NCI-H446 (cell line): ENCODE results near the gene SLC12A2.

Source experiments
- DNase-seq, 2 experiments: peaks; one replicate each; lab custom pipeline; 2025; lab: John Stamatoyannopoulos, UW

Gene SLC12A2

DNA sequence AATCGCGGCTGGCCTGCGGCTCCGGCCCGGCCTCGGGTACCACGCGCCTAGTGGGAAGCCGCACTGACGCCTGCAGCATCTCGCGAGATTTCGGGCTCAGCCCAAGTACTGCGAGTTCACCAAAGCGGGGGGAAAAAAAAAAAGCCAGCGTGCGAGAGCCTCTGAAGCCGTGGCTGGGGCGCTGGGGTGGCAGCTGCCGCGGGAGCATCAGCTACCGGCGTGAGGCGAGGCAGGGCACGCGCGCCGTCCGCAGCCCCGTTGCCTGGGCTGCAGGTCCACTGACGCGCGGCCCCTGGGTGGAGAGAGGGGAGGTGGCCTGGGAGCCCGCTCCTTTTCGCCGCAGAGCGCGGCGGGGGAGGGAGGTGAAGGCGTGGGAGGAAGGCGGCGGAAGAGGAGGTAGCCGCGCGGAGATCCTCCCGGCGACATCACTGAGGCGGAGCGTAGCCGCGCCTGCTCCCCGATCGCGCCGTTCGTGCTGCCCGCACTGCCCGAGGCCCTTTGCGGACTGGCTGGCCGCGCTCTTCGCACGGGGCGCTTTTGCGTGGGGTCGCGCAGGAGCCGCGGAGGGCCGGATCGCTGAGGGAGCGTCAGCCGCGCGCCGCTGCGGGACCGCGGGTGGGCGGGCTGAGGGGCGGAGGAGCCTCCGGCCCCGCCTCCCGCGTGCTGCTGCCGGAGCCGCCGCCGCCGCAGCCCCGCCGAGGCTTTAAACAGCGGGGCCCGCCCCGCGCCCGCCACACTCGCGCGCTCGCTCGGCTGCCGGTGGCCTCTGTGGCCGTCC, at the start of gene SLC12A2:
SLC12A2 (plus strand) TSS at position 734 of the 778 bp plus-strand sequence. CDS start 189 bp downstream, outside the sequence.
- peak; percentile 89 to 94 for DNase-seq

DNA sequence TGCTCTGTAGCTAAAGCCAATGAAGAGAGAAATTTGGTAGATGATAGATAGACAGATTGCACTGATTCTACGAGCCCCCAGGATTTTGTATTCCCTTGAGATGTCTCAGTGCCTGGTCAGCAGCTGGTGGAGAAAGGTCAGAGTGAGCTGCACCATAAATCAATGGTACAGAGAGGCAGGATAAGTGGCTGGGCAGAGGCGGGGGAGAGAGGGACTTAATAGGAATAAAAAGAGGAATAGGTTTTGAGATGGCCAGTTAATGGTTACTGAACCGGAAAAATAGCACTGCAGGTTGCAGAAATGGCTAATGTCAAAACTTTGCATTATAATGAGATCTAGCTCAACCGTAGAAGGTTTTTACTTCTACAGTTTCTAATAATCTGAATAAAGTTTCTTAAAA, 47.9 kb upstream of the SLC12A2 start:
- no peak for DNase-seq

DNA sequence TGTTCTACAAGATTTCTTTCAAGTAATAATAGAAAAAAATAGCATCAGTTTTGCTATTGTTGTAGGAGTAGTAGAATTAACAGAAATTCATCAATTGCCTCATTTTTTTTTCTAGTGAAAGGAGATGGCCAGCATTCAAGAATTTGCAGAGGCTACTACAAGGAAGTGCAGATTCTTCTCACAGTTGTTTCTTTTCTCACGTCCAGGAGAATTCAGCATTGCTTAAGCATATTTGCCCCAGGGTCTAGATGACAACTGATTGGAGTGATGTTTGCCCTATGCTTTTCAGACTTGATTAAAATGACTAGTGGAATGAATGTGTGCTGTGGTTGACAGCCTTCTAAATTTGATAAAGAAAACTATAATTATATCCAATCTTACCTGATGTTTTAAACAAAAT, 46.6 kb upstream of the SLC12A2 start:
- DNase-seq, result no peak

DNA sequence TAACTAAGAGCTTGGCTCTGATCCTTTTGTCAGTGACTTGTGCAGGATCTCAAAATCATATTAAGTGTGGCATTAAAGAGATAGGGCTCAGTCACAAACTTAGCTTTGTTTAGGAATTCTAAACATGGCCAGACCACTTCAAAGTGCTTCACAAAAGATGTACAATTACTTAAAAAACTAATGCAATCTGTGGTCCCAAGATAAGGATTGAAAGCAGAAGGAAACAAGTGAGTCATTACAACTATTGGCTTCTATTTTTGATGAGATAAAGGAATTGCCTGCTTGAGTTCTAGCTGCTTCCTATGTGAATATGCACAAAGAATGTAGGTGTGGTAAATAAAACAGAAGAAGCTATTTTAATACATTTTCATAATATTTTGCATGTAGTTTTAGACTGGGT, 44.9 kb upstream of the SLC12A2 start:
- no peak for DNase-seq

DNA sequence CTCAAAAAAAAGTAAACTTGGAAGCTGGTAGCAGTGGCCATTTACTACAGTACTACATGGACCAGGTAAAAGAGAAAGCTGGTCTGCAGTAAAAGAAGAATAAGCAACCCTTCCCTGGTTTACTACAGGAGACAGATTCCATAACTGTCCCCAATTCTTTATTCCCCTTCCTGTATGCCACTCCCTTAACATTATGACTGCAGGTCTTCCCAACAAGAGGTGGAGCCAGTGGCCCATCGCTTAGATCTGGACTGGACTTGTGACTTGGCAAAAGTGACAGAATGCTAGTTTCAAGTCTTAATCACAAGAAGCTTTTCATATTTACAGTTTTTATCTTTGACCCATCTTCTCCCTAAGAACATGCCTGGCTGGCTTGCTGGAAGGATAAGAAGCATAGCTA, 42.6 kb upstream of the SLC12A2 start:
- DNase-seq, result no peak

DNA sequence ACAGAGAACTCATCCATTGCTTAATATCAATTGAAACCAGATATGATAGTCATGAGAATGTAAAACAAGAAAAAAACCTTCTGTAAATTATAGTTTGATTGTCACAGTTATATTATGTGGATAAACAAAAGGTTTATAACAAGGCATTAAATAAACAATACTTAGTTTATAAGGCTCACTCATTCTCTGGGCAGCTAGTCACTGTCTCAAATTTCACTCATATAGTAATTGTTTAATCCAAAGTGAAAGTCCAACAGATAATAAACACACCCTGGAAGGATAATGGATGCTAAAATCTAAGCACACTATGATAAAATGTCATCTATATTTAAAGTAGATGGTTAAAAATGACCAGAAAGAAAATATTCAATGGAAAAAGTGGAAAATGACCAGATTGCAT, 30.8 kb upstream of the SLC12A2 start:
- DNase-seq, result no peak

DNA sequence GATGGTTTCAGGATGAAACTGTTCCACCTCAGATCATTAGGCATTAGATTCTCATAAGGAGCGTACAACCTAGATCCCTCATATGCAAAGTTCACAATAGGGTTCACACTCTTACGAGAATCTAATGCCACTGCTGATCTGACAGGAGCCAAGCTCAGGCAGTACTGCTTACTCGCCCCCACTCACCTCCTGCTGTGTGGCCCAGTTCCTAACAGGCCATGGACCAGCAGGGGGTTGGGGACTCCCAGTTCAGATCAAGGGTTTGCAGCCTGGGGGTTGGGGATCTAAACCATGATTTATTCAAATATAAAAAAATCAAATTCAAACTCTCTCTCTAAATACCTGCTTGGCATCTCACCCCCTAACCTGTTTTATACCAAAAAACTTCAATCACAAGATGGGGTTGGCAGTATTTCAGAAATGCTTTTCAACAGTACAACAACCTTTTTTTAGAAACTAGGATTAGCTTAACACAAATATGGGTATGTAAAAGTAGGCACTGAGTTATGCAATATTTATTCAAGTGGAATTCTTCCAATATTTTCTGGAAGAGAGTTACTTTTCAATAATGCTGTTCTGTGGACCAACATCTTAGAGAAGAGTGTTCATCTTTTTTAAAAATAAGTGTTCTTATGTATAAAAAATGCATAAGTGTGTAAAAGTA, 30.1 kb upstream of the SLC12A2 start:
- no peak for DNase-seq

DNA sequence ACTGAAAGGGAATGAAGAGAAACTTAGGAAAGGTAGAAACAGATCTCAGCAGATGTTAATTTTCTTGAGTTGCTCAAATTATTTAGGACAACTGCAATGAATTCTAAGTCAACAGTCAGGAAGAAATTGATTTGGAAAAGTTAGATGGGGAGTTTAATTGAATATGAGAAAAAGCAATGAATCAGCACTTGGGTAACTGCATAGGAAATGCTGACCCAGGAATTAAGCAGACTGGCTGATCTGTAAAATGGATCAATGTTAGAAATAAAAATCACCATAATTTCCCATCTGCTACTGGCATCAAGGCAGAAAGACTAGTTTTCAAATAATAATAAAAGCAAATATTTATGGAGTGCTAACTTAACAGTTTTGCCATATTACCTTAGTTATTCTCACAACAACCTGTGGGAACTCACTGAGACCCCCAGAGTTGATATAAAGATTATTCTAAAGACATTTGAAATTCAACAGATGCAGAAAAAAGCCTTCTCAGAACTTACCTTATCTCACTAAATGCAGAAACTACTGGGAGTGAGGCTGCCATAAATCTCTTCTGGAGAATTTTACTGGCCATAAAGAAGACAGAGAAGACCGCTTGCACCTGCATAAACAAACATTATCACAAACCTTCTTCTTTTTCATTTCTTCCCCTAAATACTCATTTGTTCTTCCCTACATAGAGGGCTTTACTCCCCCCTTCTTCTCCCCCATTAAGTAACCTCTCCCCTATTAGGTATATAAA, 22.8 kb upstream of the SLC12A2 start:
- DNase-seq, result no peak

DNA sequence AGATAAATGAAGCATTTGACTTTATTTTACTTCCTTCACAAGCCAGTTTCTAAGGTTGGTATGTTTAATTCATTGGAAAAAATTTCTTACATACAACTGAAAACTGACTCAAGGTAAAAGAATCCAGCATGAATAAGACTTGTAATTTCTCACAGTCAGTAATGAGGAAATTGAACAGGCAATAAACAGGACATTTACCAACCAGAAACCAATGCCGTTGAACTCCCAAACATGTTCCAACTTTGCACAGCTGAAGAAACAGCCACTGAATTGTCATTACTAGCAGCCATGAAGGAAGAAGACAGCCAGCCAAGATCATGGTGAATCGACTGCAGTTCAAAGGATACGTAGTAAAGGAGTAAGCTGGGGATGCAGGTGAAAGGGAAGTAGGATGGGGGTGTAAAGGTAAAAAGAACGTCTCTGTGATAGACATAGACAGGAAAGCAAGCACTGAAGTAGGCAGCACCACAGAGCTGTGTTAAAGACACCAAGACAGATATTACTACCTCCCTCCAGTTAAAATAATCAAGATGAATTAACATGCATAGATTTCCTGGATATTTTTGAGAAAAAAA, 21.3 kb upstream of the SLC12A2 start:
- no peak for DNase-seq

DNA sequence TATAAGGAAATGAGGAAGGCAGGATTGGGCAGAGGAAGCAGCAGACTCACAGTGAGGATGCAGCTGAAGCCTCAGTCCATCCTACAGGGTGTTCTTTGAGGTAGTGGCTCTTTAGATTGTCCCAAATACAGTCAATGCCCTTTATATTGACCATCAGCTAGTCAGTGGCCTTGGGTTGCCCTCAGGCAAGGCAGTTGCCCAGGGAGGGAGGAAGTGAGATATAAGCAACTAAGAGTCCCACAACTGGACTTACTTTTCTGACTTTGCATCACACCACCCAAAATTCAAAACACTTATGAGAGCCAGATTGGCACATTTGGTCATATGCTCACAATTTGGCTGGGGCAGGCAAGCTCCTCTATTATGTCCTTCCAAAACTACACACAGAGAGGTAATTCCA, 9.4 kb upstream of the SLC12A2 start:
- DNase-seq, result no peak

DNA sequence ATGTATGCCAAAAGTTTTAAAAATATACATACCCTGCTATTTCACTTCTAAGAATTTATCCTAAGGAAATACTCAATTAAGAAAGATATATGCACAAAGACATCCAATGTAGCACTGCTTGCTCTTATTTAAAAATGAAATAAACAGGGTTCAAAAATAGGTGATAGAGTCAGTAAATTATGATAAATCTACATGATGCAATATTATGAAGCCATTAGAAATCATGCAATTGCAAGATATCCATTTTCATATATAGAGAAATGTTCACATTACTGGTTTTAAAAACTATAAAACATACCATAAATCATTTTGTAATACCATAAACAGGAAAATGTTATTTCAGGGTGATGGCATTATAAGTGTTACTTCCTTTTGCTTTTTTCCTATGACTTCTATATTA, 8.6 kb upstream of the SLC12A2 start:
- DNase-seq, result no peak

DNA sequence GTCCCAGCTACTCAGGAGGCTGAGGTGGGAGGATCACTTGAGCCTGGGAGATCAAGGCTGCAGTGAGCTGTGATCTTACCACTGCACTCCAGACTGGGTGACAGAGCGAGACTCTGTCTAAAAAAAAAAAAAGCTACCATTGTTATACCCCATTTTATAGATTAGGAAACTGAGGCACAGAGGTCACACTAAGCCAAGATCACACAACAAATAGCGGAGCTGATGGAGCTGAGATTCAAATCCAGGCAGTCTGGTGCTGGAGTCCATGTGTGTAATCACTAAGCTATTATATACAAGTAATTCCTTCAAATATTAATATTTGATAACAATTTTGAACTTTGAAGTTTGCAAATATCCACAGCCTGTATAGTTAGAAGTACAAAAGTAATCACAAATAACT, 6.0 kb upstream of the SLC12A2 start:
- DNase-seq, result no peak

DNA sequence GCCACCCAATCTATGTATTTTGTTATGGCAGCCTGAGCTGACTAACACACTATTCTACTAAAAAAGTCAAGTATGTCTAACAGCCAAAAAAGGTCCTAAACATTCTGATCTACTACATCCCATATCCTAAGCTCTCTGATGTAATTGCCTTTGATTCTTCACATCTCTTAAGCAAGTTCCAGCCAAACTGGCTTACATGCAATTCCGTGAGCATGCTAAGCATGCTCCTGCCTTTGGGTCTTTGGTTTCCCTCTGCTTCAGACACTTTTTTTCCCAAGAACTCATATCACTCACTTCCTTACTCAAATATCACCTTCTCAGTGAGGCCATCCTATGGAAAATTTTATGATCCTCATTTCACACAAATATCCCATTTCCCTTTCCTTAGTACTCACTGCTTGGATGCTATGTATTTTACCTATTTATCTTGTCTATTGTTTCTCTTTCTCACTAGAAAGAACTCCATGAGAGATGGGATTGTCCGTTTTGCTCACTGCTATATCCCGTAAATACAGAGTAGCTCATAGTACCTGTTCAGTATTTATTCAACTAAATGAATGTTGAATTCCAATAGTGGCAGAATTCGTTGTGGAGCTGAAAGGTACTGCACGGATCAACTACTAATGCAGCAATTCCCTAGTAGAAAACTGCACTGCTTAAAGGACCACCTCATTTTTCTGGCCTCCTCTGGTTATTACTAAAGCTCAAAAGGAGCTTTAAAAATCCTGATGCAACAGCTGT, 2.3 kb upstream of the SLC12A2 start:
- DNase-seq, result peak in 1 of 2 experiments; percentile 5

DNA sequence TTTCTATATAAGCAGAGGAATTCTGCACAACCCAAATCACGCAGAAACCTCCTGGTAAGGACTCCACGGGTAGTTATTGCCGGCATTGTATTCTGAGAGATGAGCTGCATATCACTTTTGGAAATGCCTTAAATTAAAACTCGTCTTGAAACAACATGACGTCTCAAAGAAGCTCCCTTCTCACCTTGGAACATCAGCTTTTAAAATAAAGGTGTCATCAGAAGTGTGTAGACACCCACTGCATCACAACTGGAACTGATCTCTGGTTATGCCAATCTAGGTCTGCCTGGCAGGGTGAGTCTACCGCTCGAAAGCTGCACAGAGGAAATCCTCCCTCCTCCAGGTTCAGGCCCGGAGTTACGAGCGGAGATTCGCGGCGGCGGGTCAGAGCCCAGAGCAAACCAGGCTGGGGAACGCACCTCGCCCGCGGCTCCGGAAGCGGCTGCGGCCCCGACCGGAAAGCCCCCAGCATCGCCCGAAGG, 974 bp upstream of the SLC12A2 start:
- peak in 1 of 2 experiments; percentile 60 for DNase-seq

DNA sequence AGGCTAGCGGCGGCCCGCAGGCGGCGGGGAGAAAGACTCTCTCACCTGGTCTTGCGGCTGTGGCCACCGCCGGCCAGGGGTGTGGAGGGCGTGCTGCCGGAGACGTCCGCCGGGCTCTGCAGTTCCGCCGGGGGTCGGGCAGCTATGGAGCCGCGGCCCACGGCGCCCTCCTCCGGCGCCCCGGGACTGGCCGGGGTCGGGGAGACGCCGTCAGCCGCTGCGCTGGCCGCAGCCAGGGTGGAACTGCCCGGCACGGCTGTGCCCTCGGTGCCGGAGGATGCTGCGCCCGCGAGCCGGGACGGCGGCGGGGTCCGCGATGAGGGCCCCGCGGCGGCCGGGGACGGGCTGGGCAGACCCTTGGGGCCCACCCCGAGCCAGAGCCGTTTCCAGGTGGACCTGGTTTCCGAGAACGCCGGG, 253 bp downstream of the SLC12A2 start:
- DNase-seq, result no peak

DNA sequence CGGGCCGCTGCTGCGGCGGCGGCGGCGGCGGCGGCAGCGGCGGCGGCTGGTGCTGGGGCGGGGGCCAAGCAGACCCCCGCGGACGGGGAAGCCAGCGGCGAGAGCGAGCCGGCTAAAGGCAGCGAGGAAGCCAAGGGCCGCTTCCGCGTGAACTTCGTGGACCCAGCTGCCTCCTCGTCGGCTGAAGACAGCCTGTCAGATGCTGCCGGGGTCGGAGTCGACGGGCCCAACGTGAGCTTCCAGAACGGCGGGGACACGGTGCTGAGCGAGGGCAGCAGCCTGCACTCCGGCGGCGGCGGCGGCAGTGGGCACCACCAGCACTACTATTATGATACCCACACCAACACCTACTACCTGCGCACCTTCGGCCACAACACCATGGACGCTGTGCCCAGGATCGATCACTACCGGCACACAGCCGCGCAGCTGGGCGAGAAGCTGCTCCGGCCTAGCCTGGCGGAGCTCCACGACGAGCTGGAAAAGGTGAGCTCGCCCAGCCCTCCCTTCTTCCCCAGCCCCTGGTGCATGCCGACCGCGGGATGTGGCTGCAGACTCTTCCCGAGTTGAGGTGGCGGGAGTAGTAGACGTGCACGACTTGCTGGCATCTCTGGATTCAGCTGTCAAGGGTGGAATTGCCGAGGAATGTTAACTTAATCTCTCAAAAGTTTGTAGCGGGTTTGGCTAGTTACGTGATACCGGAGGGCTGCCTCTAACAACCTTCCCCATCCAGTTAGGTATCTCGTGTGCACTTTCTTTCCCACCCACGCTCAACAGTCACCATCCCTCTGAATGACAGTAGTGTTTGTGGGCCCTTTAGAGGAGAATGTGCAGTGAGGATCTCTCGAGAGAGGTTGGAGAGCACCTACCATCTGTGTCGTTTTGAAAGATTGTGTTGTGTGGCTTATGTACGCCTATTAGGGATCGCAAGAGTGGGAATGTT, 932 bp downstream of the SLC12A2 start:
- peak in 1 of 2 experiments; percentile 29 for DNase-seq

DNA sequence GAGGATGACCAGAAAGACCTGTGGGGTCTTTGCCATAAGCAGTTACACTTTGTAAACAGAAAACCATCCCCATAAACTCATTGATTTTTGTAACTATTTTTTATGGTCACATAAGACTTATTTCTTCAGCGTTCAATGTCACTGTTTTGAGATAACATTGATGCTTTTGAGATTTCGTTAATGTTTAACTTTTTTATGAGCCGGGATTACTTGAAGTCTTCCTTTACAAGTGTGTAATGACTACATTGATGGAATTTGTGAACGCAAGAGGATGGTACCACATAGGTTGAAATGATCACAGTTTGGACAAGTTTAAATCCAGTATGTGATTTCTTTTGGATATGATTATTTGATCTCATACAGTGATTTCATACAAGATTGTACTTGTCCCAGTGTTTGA, 1.8 kb downstream of the SLC12A2 start:
- no peak for DNase-seq

DNA sequence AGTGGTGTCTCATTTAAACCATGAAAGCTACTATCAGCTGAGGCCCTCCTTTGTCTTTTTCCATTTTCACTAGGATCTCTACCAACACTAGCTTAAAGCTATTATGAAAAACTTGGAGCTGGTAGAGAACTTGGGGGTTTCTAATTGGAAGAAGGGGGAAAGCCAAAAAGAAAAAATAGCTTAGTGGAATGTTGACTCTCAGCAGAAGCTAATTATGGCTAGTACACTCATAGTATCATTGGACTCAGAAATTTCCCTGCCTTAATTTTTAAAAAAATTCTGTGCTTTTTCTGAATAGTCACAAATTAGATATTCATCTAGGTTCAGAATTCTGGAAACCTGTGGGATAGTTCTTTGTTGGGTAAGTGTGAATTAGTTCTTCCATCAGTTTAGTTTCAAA, 8.0 kb downstream of the SLC12A2 start:
- DNase-seq, result no peak

DNA sequence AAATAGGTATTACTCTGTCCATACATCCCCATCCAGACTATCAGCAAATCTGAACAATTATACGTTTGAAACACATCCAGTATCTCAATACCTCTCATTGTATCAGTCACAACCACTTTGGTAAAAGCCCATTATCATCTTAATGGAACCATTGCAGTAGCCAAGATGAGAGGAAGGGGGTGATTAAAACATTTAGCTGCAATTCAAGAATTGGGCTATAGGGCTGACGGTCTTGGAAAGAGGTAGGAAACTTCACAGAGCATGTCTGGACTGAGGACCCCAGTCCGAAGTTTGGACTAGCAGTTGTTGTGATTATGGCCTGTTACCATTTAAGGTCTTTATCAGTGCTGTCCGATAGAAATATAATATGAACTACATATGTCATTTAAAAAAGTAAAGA, 8.6 kb downstream of the SLC12A2 start:
- DNase-seq, result no peak

DNA sequence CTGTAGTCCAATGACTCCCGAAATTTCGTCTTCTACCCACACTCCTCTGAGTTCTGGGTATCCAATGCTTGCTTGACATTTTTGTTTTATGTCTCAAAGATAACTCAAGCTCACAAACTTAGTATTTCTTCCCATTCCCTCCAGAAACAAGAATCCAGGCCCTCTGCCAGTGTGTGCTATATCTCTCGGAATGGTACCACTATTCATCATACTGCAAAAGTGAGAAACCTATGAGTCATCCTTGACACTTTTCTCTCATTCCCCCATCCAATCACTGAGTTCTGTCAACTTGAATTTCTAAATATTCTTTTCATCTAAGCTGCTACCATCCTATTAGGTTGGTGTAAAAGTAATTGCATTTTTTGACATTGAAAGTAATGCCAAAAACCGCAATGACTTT, 9.8 kb downstream of the SLC12A2 start:
- DNase-seq, result no peak

DNA sequence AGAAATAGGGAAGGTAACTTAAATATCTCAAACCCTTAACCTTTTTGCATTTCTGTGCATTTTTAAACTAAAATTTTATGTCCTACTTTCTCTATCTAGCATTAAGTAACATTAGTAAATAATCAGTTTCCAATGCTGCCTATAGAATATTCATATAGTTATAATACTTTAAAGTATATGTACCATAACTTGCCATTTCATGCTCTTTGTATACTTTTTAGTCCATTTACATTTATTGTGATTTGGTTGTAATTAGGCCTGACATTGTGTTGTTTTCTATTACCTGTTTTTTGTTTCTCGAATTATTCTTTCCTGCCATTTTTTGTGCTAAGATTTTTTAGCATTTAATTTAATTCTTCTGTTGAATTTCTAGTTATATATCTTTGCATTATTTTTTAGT, 13.7 kb downstream of the SLC12A2 start:
- DNase-seq, result no peak
